ENCODE measurements around the gene ANKRD2. TPM values are rescaled to one million over a fixed set of nuclear protein-coding genes. Genes with fewer than 3 reads are reported as not detected.

The ANKRD2 gene
- total RNA-seq, 6 experiments from 2014 or later = 0.28 to 0.81 (median 0.50) TPM; not detected in 2

GRCh38 chr10:97618733-97619132, 46.2 kb downstream of the ANKRD2 start:
- H3K4me1 ChIP-seq = peaks cover 0 to 8% (median 0%) of the 10 kb centered on the region in 4 donors
- ATAC-seq (no peak), DNase-seq (no peak)
- H3K4me3 ChIP-seq = no peak overlapping the region
- no peaks in the 10 kb centered on the region for H3K9me3 ChIP-seq
- H3K36me3 ChIP-seq = no peaks in the 10 kb centered on the region
- WGBS (ENCODE audit: insufficient coverage, low coverage, low lambda C conversion rate, missing lambda C conversion rate) = 93% methylated on average over 4 of the region's 4 CpGs
- TF ChIP-seq CTCF (IDR thresholded peaks at IDR 0.05) = no peak
- TF ChIP-seq POLR2A (IDR thresholded peaks at IDR 0.05) = no peak
- intact Hi-C loops (cut with DNase I) = no loop called here
- H3K27ac ChIP-seq = no peak overlapping the region
- no peaks in the 10 kb centered on the region for H3K27me3 ChIP-seq

- no peak for DNase-seq
- Histone ChIP-seq H3K4me3 (no peak overlapping the region), H3K9me3 (no peaks in the 10 kb centered on the region), H3K27ac (no peak overlapping the region), H3K4me1 (peaks cover 0 to 10% (median 0%) of the 10 kb centered on the region in 4 donors), H3K27me3 (no peaks in the 10 kb centered on the region), H3K36me3 (no peaks in the 10 kb centered on the region)
- peak in 3 of 4 donors; percentile 46 to 68 (median 55) for ATAC-seq
- no CpG with 5 or more reads among the region's 1 CpG for WGBS (ENCODE audit: insufficient coverage, low coverage, low lambda C conversion rate, missing lambda C conversion rate)
- intact Hi-C loops (cut with DNase I) = no loop called here
- TF ChIP-seq POLR2A (IDR thresholded peaks at IDR 0.05) (no peak), CTCF (IDR thresholded peaks at IDR 0.05) (no peak)
Observed at GRCh38 chr10:97623277-97623676, 50.7 kb downstream of the ANKRD2 start.

- DNase-seq (no peak), ATAC-seq (no peak)
- Histone ChIP-seq H3K9me3 (no peaks in the 10 kb centered on the region), H3K4me3 (no peak overlapping the region), H3K36me3 (no peaks in the 10 kb centered on the region), H3K4me1 (peaks cover 0 to 10% (median 0%) of the 10 kb centered on the region in 4 donors), H3K27me3 (no peaks in the 10 kb centered on the region), H3K27ac (no peak overlapping the region)
- intact Hi-C loops (cut with DNase I) = no loop called here
- TF ChIP-seq CTCF (IDR thresholded peaks at IDR 0.05) (no peak), POLR2A (IDR thresholded peaks at IDR 0.05) (no peak)
- WGBS (ENCODE audit: insufficient coverage, low coverage, low lambda C conversion rate, missing lambda C conversion rate) = 57% methylated on average over 3 of the region's 4 CpGs
Observed at GRCh38 chr10:97627731-97628130, 55.2 kb downstream of the ANKRD2 start.

- Histone ChIP-seq H3K4me1 (peaks cover 0 to 6% (median 0%) of the 10 kb centered on the region in 4 donors), H3K27me3 (no peaks in the 10 kb centered on the region), H3K27ac (no peak overlapping the region), H3K36me3 (no peaks in the 10 kb centered on the region), H3K4me3 (no peak overlapping the region), H3K9me3 (no peaks in the 10 kb centered on the region)
- WGBS (ENCODE audit: insufficient coverage, low coverage, low lambda C conversion rate, missing lambda C conversion rate) = 83% methylated on average over 3 of the region's 3 CpGs
- DNase-seq (no peak), ATAC-seq (no peak)
- TF ChIP-seq CTCF (IDR thresholded peaks at IDR 0.05) = no peak
- TF ChIP-seq POLR2A (IDR thresholded peaks at IDR 0.05) = no peak
- intact Hi-C loops (cut with DNase I) = no loop called here
Observed at GRCh38 chr10:97628228-97628627, 55.6 kb downstream of the ANKRD2 start.

GRCh38 chr10:97629289-97629688, 56.7 kb downstream of the ANKRD2 start:
- Histone ChIP-seq H3K27ac (no peak overlapping the region), H3K9me3 (no peaks in the 10 kb centered on the region), H3K4me1 (no peaks in the 10 kb centered on the region), H3K27me3 (no peaks in the 10 kb centered on the region), H3K36me3 (no peaks in the 10 kb centered on the region), H3K4me3 (no peak overlapping the region)
- no peak for ATAC-seq
- 93% methylated on average over 3 of the region's 5 CpGs for WGBS (ENCODE audit: insufficient coverage, low coverage, low lambda C conversion rate, missing lambda C conversion rate)
- intact Hi-C loops (cut with DNase I) = no loop called here
- no peak for TF ChIP-seq POLR2A (IDR thresholded peaks at IDR 0.05)
- no peak for TF ChIP-seq CTCF (IDR thresholded peaks at IDR 0.05)
- DNase-seq = no peak

Data from right lobe of liver (tissue), 6 donors.